ENCODE results near the gene KRT14.

GRCh38 chr17:41602524-41602923 is 15.8 kb upstream of the KRT14 start:
- no peak for TF ChIP-seq CTCF (conservative IDR thresholded peaks at IDR 0.05; ENCODE audit: low read depth in 2 of 2)
- TF ChIP-seq EZH2phosphoT487 (IDR thresholded peaks at IDR 0.05; ENCODE audit: unreplicated experiment), result no peak
- no peak for TF ChIP-seq EZH2 (IDR thresholded peaks at IDR 0.05; ENCODE audit: low read depth, unreplicated experiment)
